ENCODE data around the gene CKS1B. TPM values are rescaled to one million over a fixed set of nuclear protein-coding genes. Genes with fewer than 3 reads are reported as not detected.

Gene CKS1B
- total RNA-seq (100 to 1,000 TPM; 125 to 126 TPM), polyA plus RNA-seq (46.8 TPM)

- Histone ChIP-seq H3K27ac (ENCODE audit: low read depth, low read length) (peak within 1 kb of the TSS; percentile 95), H3K27me3 (ENCODE audit: insufficient read depth, low read length, poor library complexity, severe bottlenecking) (no peaks in the 10 kb centered on the region), H3K9me3 (ENCODE audit: low read length) (no peaks in the 10 kb centered on the region), H3K4me3 (ENCODE audit: low read length) (peak within 1 kb of the TSS; percentile 95), H3K4me1 (ENCODE audit: insufficient read depth, low read length) (peaks cover 40% of the 10 kb centered on the region), H3K36me3 (ENCODE audit: insufficient read depth, low read length) (no peaks in the 10 kb centered on the region)
- CTCF ChIA-PET: interaction anchor here (0.7 to 8.7 kb wide), 15 partner anchors 9 to 230 kb away, joined by 3 to 54 read pairs (median 4); partner anchors contain the start of genes FLAD1, PBXIP1 and PYGO2
- H3K4me3 Mint-ChIP-seq: no peak within 1 kb of the TSS
- POLR2A ChIA-PET: interaction anchor here (0.6 to 4.2 kb wide), 12 partner anchors 9 to 365 kb away, joined by 3 to 30 read pairs (median 6); partner anchors contain the start of genes FLAD1, PBXIP1, PMVK and PYGO2
- no peaks in the 10 kb centered on the region for H3K27me3 Mint-ChIP-seq
- H3K27ac Mint-ChIP-seq: no peak within 1 kb of the TSS
- H3K9me3 Mint-ChIP-seq: no peaks in the 10 kb centered on the region
- peaks cover 0 to 28% (median 4%) of the 10 kb centered on the region in 3 donors for H3K36me3 Mint-ChIP-seq
- DNase-seq: peak; percentile 93 to 99 (median 98)
- H3K4me1 Mint-ChIP-seq: peaks cover 24 to 34% (median 28%) of the 10 kb centered on the region in 3 donors
Observed at GRCh38 chr1:154974102-154974807, at the start of gene CKS1B. Gene CKS1B (plus strand): TSS chr1:154974681. CDS start chr1:154974746, 65 bp downstream.

- H3K27ac Mint-ChIP-seq: peak overlapping the region in 7 of 8 donors; percentile 17 to 90 (median 82)
- no peaks in the 10 kb centered on the region for H3K9me3 Mint-ChIP-seq
- CTCF ChIA-PET: interaction anchor here (1.4 kb wide), 2 partner anchors 10 to 92 kb away, joined by 3 to 5 read pairs; partner anchors contain the start of gene PMVK
- no peaks in the 10 kb centered on the region for H3K27me3 Mint-ChIP-seq
- no peaks in the 10 kb centered on the region for H3K4me1 ChIP-seq (ENCODE audit: insufficient read depth, low read length)
- H3K4me3 Mint-ChIP-seq: no peak overlapping the region
- peaks cover 6% of the 10 kb centered on the region for H3K36me3 ChIP-seq (ENCODE audit: insufficient read depth, low read length)
- H3K4me3 ChIP-seq (ENCODE audit: low read length): no peak overlapping the region
- no peaks in the 10 kb centered on the region for H3K27me3 ChIP-seq (ENCODE audit: insufficient read depth, low read length, poor library complexity, severe bottlenecking)
- H3K9me3 ChIP-seq (ENCODE audit: low read length): no peaks in the 10 kb centered on the region
- H3K4me1 Mint-ChIP-seq: peaks cover 0 to 14% (median 5%) of the 10 kb centered on the region in 3 donors
- peaks cover 0 to 70% (median 17%) of the 10 kb centered on the region in 3 donors for H3K36me3 Mint-ChIP-seq
- DNase-seq: no peak
- H3K27ac ChIP-seq (ENCODE audit: low read depth, low read length): no peak overlapping the region
- POLR2A ChIA-PET: interaction anchor here (0.7 kb wide), 1 partner anchor 13 kb away, joined by 3 read pairs; no protein-coding TSS in a partner anchor
Observed at GRCh38 chr1:154925335-154926170, 48.9 kb upstream of the CKS1B start.

- peaks cover 6% of the 10 kb centered on the region for H3K36me3 ChIP-seq (ENCODE audit: insufficient read depth, low read length)
- no peaks in the 10 kb centered on the region for H3K27me3 Mint-ChIP-seq
- no peaks in the 10 kb centered on the region for H3K4me1 ChIP-seq (ENCODE audit: insufficient read depth, low read length)
- POLR2A ChIA-PET: no interaction called here
- CTCF ChIA-PET: interaction anchor here (1.4 kb wide), 2 partner anchors 10 to 92 kb away, joined by 3 to 5 read pairs; partner anchors contain the start of gene PMVK
- no peaks in the 10 kb centered on the region for H3K27me3 ChIP-seq (ENCODE audit: insufficient read depth, low read length, poor library complexity, severe bottlenecking)
- H3K9me3 ChIP-seq (ENCODE audit: low read length): no peaks in the 10 kb centered on the region
- peaks cover 0 to 14% (median 5%) of the 10 kb centered on the region in 3 donors for H3K4me1 Mint-ChIP-seq
- peak overlapping the region in 4 of 8 donors; percentile 67 to 90 (median 86) for H3K27ac Mint-ChIP-seq
- H3K36me3 Mint-ChIP-seq: peaks cover 0 to 72% (median 17%) of the 10 kb centered on the region in 3 donors
- DNase-seq: no peak
- H3K27ac ChIP-seq (ENCODE audit: low read depth, low read length): no peak overlapping the region
- H3K9me3 Mint-ChIP-seq: no peaks in the 10 kb centered on the region
- H3K4me3 ChIP-seq (ENCODE audit: low read length): no peak overlapping the region
- no peak overlapping the region for H3K4me3 Mint-ChIP-seq
Observed at GRCh38 chr1:154926201-154926600, 48.3 kb upstream of the CKS1B start.

GRCh38 chr1:154931940-154932487 is 42.5 kb upstream of the CKS1B start:
- Histone ChIP-seq H3K4me1 (ENCODE audit: insufficient read depth, low read length) (peaks cover 15% of the 10 kb centered on the region), H3K36me3 (ENCODE audit: insufficient read depth, low read length) (no peaks in the 10 kb centered on the region), H3K9me3 (ENCODE audit: low read length) (no peaks in the 10 kb centered on the region), H3K27me3 (ENCODE audit: insufficient read depth, low read length, poor library complexity, severe bottlenecking) (no peaks in the 10 kb centered on the region), H3K4me3 (ENCODE audit: low read length) (no peak overlapping the region), H3K27ac (ENCODE audit: low read depth, low read length) (no peak overlapping the region)
- ChIA-PET POLR2A (interaction anchor here (0.6 kb wide), 2 partner anchors 10 to 64 kb away, joined by 3 to 8 read pairs; no protein-coding TSS in a partner anchor), CTCF (no interaction called here)
- Mint-ChIP-seq H3K4me1 (peaks cover 21 to 26% (median 23%) of the 10 kb centered on the region in 3 donors), H3K4me3 (no peak overlapping the region), H3K9me3 (no peaks in the 10 kb centered on the region), H3K36me3 (peaks cover 0 to 40% (median 9%) of the 10 kb centered on the region in 3 donors), H3K27ac (peak overlapping the region in 1 of 8 donors; percentile 17), H3K27me3 (no peaks in the 10 kb centered on the region)
- DNase-seq: no peak

GRCh38 chr1:154934358-154934948 is 40.0 kb upstream of the CKS1B start:
- H3K27ac ChIP-seq (ENCODE audit: low read depth, low read length): no peak overlapping the region
- Mint-ChIP-seq H3K27me3 (no peaks in the 10 kb centered on the region), H3K27ac (peak overlapping the region in 4 of 8 donors; percentile 17 to 99 (median 73)), H3K4me1 (peaks cover 35 to 48% (median 40%) of the 10 kb centered on the region in 3 donors), H3K9me3 (no peaks in the 10 kb centered on the region), H3K4me3 (peak overlapping the region in 6 of 7 donors; percentile 1 to 98 (median 60)), H3K36me3 (peaks cover 0 to 27% (median 0%) of the 10 kb centered on the region in 3 donors)
- CTCF ChIA-PET: interaction anchor here (3.4 kb wide), 1 partner anchor 375 kb away, joined by 10 read pairs; no protein-coding TSS in a partner anchor
- no peak overlapping the region for H3K4me3 ChIP-seq (ENCODE audit: low read length)
- no peaks in the 10 kb centered on the region for H3K9me3 ChIP-seq (ENCODE audit: low read length)
- POLR2A ChIA-PET: interaction anchor here (0.6 to 0.7 kb wide), 2 partner anchors 27 to 143 kb away, joined by 3 read pairs; partner anchors contain the start of gene PYGO2
- no peaks in the 10 kb centered on the region for H3K27me3 ChIP-seq (ENCODE audit: insufficient read depth, low read length, poor library complexity, severe bottlenecking)
- peaks cover 25% of the 10 kb centered on the region for H3K4me1 ChIP-seq (ENCODE audit: insufficient read depth, low read length)
- DNase-seq: no peak
- H3K36me3 ChIP-seq (ENCODE audit: insufficient read depth, low read length): no peaks in the 10 kb centered on the region

GRCh38 chr1:154935749-154936554 is 38.5 kb upstream of the CKS1B start:
- no peaks in the 10 kb centered on the region for H3K36me3 ChIP-seq (ENCODE audit: insufficient read depth, low read length)
- no peaks in the 10 kb centered on the region for H3K9me3 ChIP-seq (ENCODE audit: low read length)
- peaks cover 38% of the 10 kb centered on the region for H3K4me1 ChIP-seq (ENCODE audit: insufficient read depth, low read length)
- H3K36me3 Mint-ChIP-seq: peaks cover 0 to 20% (median 0%) of the 10 kb centered on the region in 3 donors
- POLR2A ChIA-PET: interaction anchor here (0.5 to 2.8 kb wide), 10 partner anchors 12 to 941 kb away, joined by 3 to 45 read pairs (median 4); partner anchors contain the start of genes EFNA4, PBXIP1 and PYGO2
- H3K4me3 ChIP-seq (ENCODE audit: low read length): peak overlapping the region; percentile 77
- peak overlapping the region; percentile 99 to 100 (median 99) for H3K27ac Mint-ChIP-seq
- peaks cover 44 to 59% (median 50%) of the 10 kb centered on the region in 3 donors for H3K4me1 Mint-ChIP-seq
- H3K4me3 Mint-ChIP-seq: peak overlapping the region; percentile 94 to 100 (median 98)
- peak in 2 of 5 donors; percentile 21 to 22 for DNase-seq
- CTCF ChIA-PET: interaction anchor here (0.7 to 3.4 kb wide), 21 partner anchors 8 to 376 kb away, joined by 3 to 30 read pairs (median 5); partner anchors contain the start of genes ADAM15, FLAD1, PBXIP1 and PYGO2
- no peaks in the 10 kb centered on the region for H3K27me3 Mint-ChIP-seq
- H3K27ac ChIP-seq (ENCODE audit: low read depth, low read length): peak overlapping the region; percentile 97
- H3K9me3 Mint-ChIP-seq: no peaks in the 10 kb centered on the region
- no peaks in the 10 kb centered on the region for H3K27me3 ChIP-seq (ENCODE audit: insufficient read depth, low read length, poor library complexity, severe bottlenecking)
